Stimulated activated CD4-positive, alpha-beta T cell treated with anti-CD3 and anti-CD28 coated beads, TNF-alpha, amount 100 ng/mL, for 1 hour (primary cell): ENCODE results near the gene ACMSD.
"Not testable (repeated sequence)": the region's sequence is repeated elsewhere in the genome, so short reads cannot be mapped to it uniquely, and the experiment has no call there.

Experiments used
- DNase-seq, 3 donors: peaks; one replicate each; pipeline ENCODE4 v3.0.0-alpha.2; 2020; ENCODE audit warnings: low read depth in 3 of 3, low spot score in 1 of 3

Gene ACMSD

DNA sequence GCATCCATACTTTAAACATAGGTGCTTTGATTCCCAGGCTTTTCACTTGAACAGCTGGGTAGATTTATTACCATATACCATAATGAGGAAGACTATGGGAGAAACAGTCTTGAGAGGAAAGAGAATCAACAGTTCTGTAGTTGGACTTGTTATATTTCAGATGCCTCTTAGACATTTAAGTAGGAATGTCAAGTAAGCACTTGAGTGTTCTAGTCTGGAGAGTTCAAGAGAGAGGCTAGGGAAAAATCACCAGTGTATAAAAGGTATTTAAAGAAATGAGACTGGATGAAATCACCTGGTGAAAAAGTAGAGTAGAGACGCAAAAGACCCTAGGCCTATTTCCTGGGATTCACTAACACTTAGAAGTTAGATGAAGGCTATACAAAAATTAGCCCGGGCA is 66.8 kb downstream of the ACMSD start:
- DNase-seq = no peak

DNA sequence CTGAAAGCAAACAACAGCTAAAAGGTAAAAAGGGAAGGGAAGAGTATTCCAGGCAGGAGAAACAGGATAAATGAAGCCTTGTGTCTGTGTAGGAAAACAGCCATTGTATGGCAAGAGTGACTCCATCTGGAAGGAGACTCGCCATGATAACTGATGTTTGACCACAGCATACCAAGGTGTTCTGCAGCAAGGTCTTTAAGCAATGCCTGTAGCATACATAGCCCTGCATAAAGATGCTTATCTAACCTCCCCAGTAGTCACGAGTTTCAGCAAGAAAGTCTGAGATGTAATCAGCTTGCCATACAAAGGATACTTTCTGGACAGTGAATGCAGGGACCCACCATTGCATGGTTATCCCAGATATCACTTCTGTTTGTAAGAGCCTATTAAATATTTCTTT is 68.3 kb downstream of the ACMSD start:
- DNase-seq = no peak

DNA sequence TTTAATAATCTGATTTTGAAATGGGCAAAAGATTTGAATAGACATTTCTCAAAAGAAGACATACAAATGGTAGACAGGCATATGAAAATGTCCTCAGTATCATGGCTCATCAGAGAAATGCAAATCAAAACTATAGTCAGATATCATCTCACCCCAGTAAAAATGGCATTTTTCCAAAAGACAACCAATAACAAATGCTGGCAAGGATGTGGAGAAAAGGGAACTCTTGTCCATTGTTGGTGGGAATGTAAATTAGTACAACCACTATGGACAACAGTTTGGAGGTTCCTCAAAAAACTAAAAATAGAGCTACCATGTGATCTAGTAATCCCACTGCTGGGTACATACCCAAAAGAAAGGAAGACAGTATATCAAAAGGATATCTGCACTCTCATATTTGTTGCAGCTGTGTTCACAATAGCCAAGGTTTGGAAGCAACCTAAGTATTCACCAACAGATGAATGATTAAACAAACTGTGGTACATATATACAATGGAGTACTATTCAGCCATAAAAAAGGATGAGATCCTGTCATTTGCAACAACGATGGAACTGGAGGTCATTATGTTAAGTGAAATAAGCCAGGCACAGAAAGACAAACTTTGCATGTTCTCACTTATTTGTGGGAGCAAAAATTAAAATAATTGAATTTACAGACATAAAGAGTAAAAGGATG is 69.2 kb downstream of the ACMSD start:
- DNase-seq = not testable (repeated sequence)

GRCh38 chr2:134910763-134911399 is 72.5 kb downstream of the ACMSD start:
- no peak for DNase-seq

DNA sequence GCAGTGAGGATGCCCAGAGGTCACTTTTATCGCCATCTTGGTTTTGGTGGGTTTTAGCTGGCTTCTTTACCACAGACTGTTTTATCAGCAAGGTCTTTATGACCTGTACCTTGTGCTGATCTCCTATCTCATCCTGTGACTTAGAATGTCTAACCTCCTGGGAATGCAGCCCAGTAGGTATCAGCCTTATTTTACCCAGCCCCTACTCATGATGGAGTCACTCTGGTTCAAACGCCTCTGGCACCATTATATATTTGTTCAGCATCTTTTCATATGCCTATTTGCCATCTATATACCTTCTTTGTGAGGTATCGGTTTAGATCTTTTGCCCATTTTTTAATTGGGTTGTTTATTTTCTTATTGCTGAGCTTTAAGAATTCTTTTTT is 73.0 kb downstream of the ACMSD start:
- no peak for DNase-seq

GRCh38 chr2:134912361-134912760 is 73.9 kb downstream of the ACMSD start:
- no peak for DNase-seq

DNA sequence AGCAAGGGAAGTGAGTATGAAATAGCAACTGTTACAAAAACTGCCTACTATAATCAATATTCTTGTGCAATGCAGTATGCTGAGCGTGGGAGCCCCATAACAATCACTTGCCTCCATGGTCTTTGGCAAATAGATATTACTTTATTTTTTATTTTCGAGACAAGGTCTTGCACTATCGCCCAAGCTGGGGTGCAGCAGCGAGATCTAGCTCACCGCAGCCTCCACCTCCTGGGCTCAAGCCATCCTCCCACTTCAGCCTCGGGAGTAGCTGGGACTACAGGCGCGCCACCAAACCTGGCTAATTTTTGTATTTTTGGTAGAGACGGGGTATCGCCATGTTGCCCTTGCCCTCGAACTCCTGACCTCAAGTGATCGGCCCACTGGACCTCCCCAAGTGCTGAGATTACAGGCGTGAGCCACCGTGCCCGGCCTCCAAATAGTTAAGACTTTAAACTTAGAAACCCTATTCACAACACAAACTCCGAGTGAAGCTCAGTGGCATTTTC is 79.0 kb downstream of the ACMSD start:
- DNase-seq = peak in 1 of 3 donors; percentile 3

GRCh38 chr2:134917888-134918525 is 79.6 kb downstream of the ACMSD start:
- DNase-seq = peak in 2 of 3 donors; percentile 64 to 73

DNA sequence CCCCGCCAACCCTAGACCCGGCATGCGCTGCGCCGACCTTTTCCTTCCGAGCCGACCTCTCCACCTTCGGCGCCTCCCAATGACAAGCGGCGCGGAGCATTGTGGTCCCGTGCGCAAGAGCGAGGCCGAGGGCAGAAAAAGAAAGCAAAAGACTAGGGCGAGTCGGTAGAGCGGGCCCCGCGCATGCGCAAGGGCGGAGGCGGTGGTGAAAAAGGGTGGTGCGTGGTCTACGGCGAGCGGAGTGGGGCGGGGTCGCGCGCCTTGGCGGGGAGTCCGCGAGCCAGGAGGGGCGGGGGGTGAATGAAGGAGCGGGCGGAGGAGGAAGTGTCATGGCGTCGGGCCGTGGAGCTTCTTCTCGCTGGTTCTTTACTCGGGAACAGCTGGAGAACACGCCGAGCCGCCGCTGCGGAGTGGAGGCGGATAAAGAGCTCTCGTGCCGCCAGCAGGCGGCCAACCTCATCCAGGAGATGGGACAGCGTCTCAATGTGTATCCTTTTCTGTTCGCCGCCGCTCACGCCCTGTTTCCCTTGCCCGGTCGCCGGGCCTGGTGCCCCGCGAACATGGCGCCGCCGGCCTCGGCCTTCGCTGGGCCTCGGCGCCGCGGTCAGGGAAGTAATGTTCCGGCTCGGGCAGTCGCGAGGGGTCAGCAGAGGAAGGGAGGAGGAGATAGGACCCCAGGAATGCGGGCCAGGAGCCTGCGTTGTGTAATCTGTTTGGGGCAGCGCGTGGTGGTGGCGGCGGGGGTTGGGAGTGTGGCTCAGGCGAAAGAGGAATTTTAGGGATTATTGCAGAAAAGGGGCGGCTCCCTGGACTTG is 80.3 kb downstream of the ACMSD start, which contains the start of gene CCNT2:
CCNT2 (plus strand) TSS at position 297 of the 815 bp plus-strand sequence; CDS start at position 330, 33 bp downstream.
- peak; percentile 99 to 100 (median 99) for DNase-seq

DNA sequence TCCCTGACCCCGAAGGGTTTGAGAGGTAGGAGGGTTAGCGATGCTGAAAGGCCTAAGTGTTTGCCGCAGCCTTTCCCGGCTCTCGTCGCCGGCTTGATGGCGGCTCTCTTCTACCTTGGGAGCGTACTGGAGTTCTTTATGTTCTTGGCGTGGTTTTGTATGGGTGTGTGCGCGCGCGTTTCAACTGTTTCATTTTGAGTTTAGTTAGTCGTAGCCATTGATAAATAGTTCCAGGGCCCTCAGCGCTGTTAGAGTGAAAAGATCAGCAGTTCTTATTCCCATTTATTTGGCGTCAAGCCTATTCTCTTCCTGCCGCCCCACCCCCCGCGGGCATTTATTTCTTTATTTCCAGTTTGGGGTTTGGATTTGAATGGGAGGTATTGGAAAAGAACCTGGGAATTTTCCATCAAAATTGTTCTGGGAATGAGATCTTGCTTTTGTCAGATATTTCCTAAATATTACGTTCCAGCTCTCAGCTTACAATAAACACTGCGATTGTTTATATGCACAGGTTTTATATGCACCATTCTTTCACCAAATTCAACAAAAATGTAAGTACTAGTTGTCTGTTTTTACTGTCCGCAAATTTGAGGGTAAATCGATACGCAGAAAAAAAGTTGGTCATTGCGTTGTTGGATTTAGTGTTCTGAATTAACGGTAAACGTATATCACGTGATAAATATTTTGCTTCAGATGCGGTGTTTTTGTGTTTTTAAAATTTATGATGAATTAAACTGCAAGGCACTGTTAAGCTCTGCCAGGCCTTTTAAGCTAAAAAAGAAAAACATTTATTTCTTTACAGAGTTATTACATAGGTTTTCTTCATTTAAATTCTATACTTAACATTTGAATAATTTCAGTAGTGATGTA is 81.2 kb downstream of the ACMSD start:
- DNase-seq = peak in 2 of 3 donors; percentile 3 to 41

DNA sequence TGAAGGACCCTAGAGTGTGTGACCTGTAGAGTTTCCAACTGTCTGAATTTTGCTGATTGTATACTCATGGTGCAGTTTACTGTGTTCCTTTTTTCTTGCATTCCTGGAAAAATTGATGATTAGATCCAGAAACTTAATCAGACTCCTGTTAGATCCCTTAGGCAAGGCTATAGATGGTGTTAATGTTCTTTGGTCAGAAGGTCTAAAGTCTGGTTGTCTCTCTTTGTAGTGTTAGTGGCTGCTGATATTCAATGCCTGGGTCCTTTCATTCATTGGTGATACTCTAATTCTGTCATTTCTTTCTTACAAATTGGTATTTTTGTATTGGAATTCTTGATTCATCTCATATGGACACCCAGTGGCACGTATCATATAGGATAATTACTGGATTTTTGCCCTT is 86.5 kb downstream of the ACMSD start:
- DNase-seq = no peak

- DNase-seq = no peak
Measured at GRCh38 chr2:134926231-134926931, 88.0 kb downstream of the ACMSD start.

- no peak for DNase-seq
Measured at GRCh38 chr2:134927195-134927594, 88.8 kb downstream of the ACMSD start.

GRCh38 chr2:134932864-134933526 is 94.6 kb downstream of the ACMSD start:
- no peak for DNase-seq

- DNase-seq = no peak
Measured at GRCh38 chr2:134933732-134934131, 95.3 kb downstream of the ACMSD start.

DNA sequence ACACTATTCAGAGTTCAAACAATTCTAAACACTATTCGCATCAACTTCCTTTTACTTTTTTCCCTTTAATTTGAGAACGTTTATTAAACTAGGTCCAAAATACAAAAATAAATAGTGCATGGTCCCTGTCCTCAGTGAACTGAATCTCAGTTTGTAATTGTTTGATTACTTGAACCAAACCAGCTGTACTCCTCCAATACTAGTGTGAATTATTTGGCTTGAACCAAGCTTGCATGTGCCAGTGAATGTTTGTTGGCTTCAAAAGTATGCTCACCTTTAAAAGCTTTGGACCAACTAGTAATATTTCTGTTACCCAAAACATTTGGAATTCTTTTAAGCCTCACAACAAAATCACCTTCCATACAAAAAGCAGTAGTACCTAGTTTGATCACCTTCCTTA is 95.7 kb downstream of the ACMSD start:
- DNase-seq = no peak

GRCh38 chr2:134934641-134935040 is 96.2 kb downstream of the ACMSD start:
- no peak for DNase-seq

- DNase-seq = no peak
Measured at GRCh38 chr2:134936691-134937090, 98.3 kb downstream of the ACMSD start.

GRCh38 chr2:134943540-134943939 is 105.1 kb downstream of the ACMSD start:
- no peak for DNase-seq
